HepG2 (cell line): ENCODE data around the gene SLC13A5. TPM values are rescaled to one million over a fixed set of nuclear protein-coding genes. Genes with fewer than 3 reads are reported as not detected.

Experiments used
- IKZF1 ChIP-seq: fragments of 450-650 bp; IDR thresholded peaks from 2 replicates; pipeline ENCODE4 v1.7.1; 2016
- IRX3 ChIP-seq: sonication (generic); formaldehyde crosslinking; IDR thresholded peaks from 2 replicates; pipeline ENCODE4 v1.8.1; 2023; ENCODE audit warnings: mild to moderate bottlenecking, low read depth, missing genetic modification reagents, borderline replicate concordance
- MEIS2 ChIP-seq: sonication (generic); formaldehyde crosslinking; IDR thresholded peaks from 2 replicates; pipeline ENCODE4 v1.9.0; 2021; ENCODE audit warnings: mild to moderate bottlenecking, missing genetic modification reagents
- MLLT10 ChIP-seq: sonication (generic); formaldehyde crosslinking; IDR thresholded peaks from 2 replicates; pipeline ENCODE4 v1.4.0; 2020; ENCODE audit warnings: missing genetic modification reagents
- NCOR1 ChIP-seq: fragments of 200-600 bp; sonication (generic); IDR thresholded peaks from 2 replicates; pipeline ENCODE4 v1.7.0; 2017; ENCODE audit warnings: antibody characterized with exemption, low read length, borderline replicate concordance
- NFKBIZ ChIP-seq: IDR thresholded peaks from 2 replicates; pipeline ENCODE4 v1.6.1; 2018; ENCODE audit warnings: missing genetic modification reagents, missing compliant biosample characterization
- NFYC ChIP-seq: IDR thresholded peaks from 2 replicates; pipeline ENCODE4 v1.6.1; 2016; ENCODE audit warnings: missing genetic modification reagents, missing compliant biosample characterization
- NONO ChIP-seq, 2 experiments: fragments of 450-650 bp in 1 of 2; sonication (generic) in 1 of 2; formaldehyde crosslinking in 1 of 2; IDR thresholded peaks in 1 of 2; conservative IDR thresholded peaks in 1 of 2; 2 replicates each; pipeline versions ENCODE4 v1.6.1 to v1.8.0; 2017 to 2022; ENCODE audit warnings: mild to moderate bottlenecking in 1 of 2, missing genetic modification reagents in 1 of 2, moderate library complexity in 1 of 2
- NRL ChIP-seq: sonication (generic); formaldehyde crosslinking; IDR thresholded peaks from 2 replicates; pipeline ENCODE4 v1.5.0; 2020; ENCODE audit warnings: missing genetic modification reagents, mild to moderate bottlenecking, moderate library complexity, borderline replicate concordance
- SP140L ChIP-seq: sonication (generic); formaldehyde crosslinking; IDR thresholded peaks from 2 replicates; pipeline ENCODE4 v1.4.0; 2020; ENCODE audit warnings: missing genetic modification reagents, borderline replicate concordance
- THYN1 ChIP-seq: sonication (generic); formaldehyde crosslinking; IDR thresholded peaks from 2 replicates; pipeline ENCODE4 v1.8.1; 2023; ENCODE audit warnings: low read depth, mild to moderate bottlenecking, moderate library complexity, missing genetic modification reagents, borderline replicate concordance
- TMF1 ChIP-seq: sonication (generic); formaldehyde crosslinking; IDR thresholded peaks from 2 replicates; pipeline ENCODE4 v1.8.1; 2022; ENCODE audit warnings: low read depth, missing genetic modification reagents
- TP53 ChIP-seq: sonication (generic); formaldehyde crosslinking; conservative IDR thresholded peaks from 2 replicates; pipeline ENCODE4 v1.4.0; 2020; ENCODE audit warnings: missing genetic modification reagents
- ZNF441 ChIP-seq: sonication (generic); formaldehyde crosslinking; IDR thresholded peaks from 2 replicates; pipeline ENCODE4 v1.7.0; 2021; ENCODE audit warnings: missing genetic modification reagents, borderline replicate concordance
- ZNF674 ChIP-seq: sonication (generic); formaldehyde crosslinking; IDR thresholded peaks from 2 replicates; pipeline ENCODE4 v1.5.0; 2020; ENCODE audit warnings: low read depth, mild to moderate bottlenecking, missing genetic modification reagents
- ZNF747 ChIP-seq: sonication (generic); formaldehyde crosslinking; IDR thresholded peaks from 2 replicates; pipeline ENCODE4 v1.8.1; 2023; ENCODE audit warnings: missing genetic modification reagents, mild to moderate bottlenecking, borderline replicate concordance
- ZNF841 ChIP-seq: sonication (generic); formaldehyde crosslinking; IDR thresholded peaks from 2 replicates; pipeline ENCODE4 v1.8.1; 2023; ENCODE audit warnings: missing genetic modification reagents, borderline replicate concordance
- ZSCAN21 ChIP-seq: sonication (generic); formaldehyde crosslinking; IDR thresholded peaks from 2 replicates; pipeline ENCODE4 v1.8.0; 2022; ENCODE audit warnings: mild to moderate bottlenecking, missing genetic modification reagents, moderate library complexity, borderline replicate concordance
- polyA plus RNA-seq, 8 experiments: library from polyadenylated mRNA; depleted of rRNA in 3 of 8; stranded (reverse) in 7 of 8; unstranded in 1 of 8; fragments of >200 nt; fragmentation: Illumina TruSeq in 4 of 8; extraction: Trizol in 4 of 8; gene quantifications; 2 replicates each; pipeline versions ENCODE4 v1.2.1 to v1.2.3, GENCODE V29; 2011 to 2016; ENCODE audit warnings: low read depth in 4 of 8, missing spikeins in 1 of 8, mixed read lengths in 1 of 8; ENCODE audit not compliant: insufficient read depth in 1 of 8
- total RNA-seq, 5 experiments: library from RNA; depleted of rRNA; stranded (reverse); fragments of >200 nt; fragmentation: Illumina TruSeq; extraction: Trizol; gene quantifications; 2 replicates each; pipeline ENCODE4 v1.2.3, GENCODE V29; 2016; ENCODE audit warnings: low read depth in 1 of 5
- TF ChIP-seq, protein P1 (sequence below): sonication (generic); formaldehyde crosslinking; IDR thresholded peaks from 2 replicates; pipeline ENCODE4 v1.5.0; 2020; ENCODE audit warnings: mild to moderate bottlenecking, low read depth, missing genetic modification reagents, borderline replicate concordance
- TF ChIP-seq, protein P2 (sequence below): IDR thresholded peaks from 2 replicates; pipeline ENCODE4 v1.6.1; 2016; ENCODE audit warnings: mild to moderate bottlenecking
- TF ChIP-seq, protein P3 (sequence below): sonication (generic); formaldehyde crosslinking; IDR thresholded peaks from 2 replicates; pipeline ENCODE4 v1.8.0; 2022; ENCODE audit warnings: missing genetic modification reagents, low read depth, mild to moderate bottlenecking, borderline replicate concordance
- TF ChIP-seq, protein P4 (sequence below): sonication (generic); formaldehyde crosslinking; IDR thresholded peaks from 2 replicates; pipeline ENCODE4; 2020; ENCODE audit warnings: missing genetic modification reagents, mild to moderate bottlenecking, borderline replicate concordance
- TF ChIP-seq, protein P5 (sequence below): IDR thresholded peaks from 2 replicates; pipeline ENCODE4 v1.6.1; 2016; ENCODE audit warnings: missing genetic modification reagents, missing compliant biosample characterization

SLC13A5 gene
- total and polyA plus RNA-seq, 2 of the 13 experiments (the other 11 are each of a cell fraction or from before 2014, with no cell fraction given) = 42.8 to 310 TPM

DNA sequence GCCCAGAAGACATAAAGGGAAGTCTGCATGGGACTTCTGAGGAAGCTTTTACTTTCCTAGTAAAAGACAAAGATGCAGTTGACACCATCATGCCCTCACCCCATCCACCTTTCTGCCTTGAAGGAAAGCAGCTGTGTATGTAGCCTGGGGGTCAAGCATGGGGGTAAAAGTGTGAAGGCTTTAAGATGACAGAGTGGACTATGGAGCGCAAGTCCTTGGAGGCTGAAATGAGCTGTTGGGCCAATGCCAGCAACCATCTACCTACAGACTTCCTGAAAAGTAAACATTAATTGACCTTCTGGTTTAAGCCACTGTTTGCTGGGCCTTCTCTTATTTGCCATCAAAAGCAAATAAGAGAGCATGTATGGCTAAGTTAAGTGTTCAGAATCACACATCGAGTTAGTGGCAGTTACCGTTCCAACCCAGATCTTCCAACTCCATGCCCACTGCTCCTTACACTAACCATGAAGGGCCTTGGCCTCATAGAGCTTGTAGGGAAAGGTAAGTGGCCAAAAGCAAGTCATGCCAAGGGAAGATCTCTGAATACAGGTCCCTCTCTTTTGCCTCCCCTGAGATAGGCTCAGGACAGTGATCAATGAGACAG, 30.0 kb downstream of the SLC13A5 start (continued):
- TF ChIP-seq ZSCAN21 (CRISPR knock-in tag) = 0 out of 2 replicates have a peak, but pooled peaks have one; percentile 15
- TF ChIP-seq ZNF674 = no peak
- no peak for TF ChIP-seq ZNF441 (CRISPR knock-in tag)
- 0 out of 2 replicates have a peak, but pooled peaks have one; percentile 31 for TF ChIP-seq TMF1 (CRISPR knock-in tag)
- no peak for TF ChIP-seq SP140L (CRISPR knock-in tag)
- TF ChIP-seq NONO (IDR thresholded peaks at IDR 0.05) = no peak
- no peak; the same call in 1 of the 2 replicates for TF ChIP-seq NONO (CRISPR knock-in tag; conservative IDR thresholded peaks at IDR 0.05)
- no peak for TF ChIP-seq NFKBIZ
- TF ChIP-seq, protein P1, sequence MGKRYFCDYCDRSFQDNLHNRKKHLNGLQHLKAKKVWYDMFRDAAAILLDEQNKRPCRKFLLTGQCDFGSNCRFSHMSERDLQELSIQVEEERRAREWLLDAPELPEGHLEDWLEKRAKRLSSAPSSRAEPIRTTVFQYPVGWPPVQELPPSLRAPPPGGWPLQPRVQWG = no peak
- TF ChIP-seq, protein P2, sequence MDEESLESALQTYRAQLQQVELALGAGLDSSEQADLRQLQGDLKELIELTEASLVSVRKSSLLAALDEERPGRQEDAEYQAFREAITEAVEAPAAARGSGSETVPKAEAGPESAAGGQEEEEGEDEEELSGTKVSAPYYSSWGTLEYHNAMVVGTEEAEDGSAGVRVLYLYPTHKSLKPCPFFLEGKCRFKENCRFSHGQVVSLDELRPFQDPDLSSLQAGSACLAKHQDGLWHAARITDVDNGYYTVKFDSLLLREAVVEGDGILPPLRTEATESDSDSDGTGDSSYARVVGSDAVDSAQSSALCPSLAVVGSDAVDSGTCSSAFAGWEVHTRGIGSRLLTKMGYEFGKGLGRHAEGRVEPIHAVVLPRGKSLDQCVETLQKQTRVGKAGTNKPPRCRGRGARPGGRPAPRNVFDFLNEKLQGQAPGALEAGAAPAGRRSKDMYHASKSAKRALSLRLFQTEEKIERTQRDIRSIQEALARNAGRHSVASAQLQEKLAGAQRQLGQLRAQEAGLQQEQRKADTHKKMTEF (CRISPR knock-in tag) = 0 out of 2 replicates have a peak, but pooled peaks have one; percentile 20
- TF ChIP-seq NRL (CRISPR knock-in tag) = no peak
- TF ChIP-seq NFYC (CRISPR knock-in tag) = no peak
- TF ChIP-seq ZNF841 (CRISPR knock-in tag) = no peak
- no peak for TF ChIP-seq IKZF1
- TF ChIP-seq IRX3 = no peak
- TF ChIP-seq, protein P3, sequence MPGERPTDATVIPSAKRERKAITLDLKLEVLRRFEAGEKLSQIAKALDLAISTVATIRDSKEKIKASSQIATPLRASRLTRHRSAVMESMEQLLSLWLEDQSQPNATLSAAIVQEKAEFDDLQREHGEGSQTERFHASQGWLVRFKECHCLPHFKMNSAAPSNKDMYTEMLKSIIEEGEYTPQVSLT (CRISPR knock-in tag) = no peak
- no peak for TF ChIP-seq THYN1 (CRISPR knock-in tag)
- TF ChIP-seq NCOR1 = peak; percentile 48; the same call in 1 of the 2 replicates
- 0 out of 2 replicates have a peak, but pooled peaks have one; percentile 54 for TF ChIP-seq MEIS2 (CRISPR knock-in tag)
- TF ChIP-seq, protein P4, sequence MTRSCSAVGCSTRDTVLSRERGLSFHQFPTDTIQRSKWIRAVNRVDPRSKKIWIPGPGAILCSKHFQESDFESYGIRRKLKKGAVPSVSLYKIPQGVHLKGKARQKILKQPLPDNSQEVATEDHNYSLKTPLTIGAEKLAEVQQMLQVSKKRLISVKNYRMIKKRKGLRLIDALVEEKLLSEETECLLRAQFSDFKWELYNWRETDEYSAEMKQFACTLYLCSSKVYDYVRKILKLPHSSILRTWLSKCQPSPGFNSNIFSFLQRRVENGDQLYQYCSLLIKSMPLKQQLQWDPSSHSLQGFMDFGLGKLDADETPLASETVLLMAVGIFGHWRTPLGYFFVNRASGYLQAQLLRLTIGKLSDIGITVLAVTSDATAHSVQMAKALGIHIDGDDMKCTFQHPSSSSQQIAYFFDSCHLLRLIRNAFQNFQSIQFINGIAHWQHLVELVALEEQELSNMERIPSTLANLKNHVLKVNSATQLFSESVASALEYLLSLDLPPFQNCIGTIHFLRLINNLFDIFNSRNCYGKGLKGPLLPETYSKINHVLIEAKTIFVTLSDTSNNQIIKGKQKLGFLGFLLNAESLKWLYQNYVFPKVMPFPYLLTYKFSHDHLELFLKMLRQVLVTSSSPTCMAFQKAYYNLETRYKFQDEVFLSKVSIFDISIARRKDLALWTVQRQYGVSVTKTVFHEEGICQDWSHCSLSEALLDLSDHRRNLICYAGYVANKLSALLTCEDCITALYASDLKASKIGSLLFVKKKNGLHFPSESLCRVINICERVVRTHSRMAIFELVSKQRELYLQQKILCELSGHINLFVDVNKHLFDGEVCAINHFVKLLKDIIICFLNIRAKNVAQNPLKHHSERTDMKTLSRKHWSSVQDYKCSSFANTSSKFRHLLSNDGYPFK (CRISPR knock-in tag) = no peak
- no peak for TF ChIP-seq ZNF747 (CRISPR knock-in tag)
- TF ChIP-seq MLLT10 (CRISPR knock-in tag) = no peak
- peak; percentile 67; the same call in 1 of the 2 replicates for TF ChIP-seq TP53 (CRISPR knock-in tag)
- TF ChIP-seq, protein P5, sequence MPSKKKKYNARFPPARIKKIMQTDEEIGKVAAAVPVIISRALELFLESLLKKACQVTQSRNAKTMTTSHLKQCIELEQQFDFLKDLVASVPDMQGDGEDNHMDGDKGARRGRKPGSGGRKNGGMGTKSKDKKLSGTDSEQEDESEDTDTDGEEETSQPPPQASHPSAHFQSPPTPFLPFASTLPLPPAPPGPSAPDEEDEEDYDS (CRISPR knock-in tag) = no peak; the same call in 1 of the 2 replicates
